Measurements from ENCODE around the gene SUPT4H1. TPM values are rescaled to one million over a fixed set of nuclear protein-coding genes. Genes with fewer than 3 reads are reported as not detected.
A peak's percentile ranks its signal among the peaks of the same experiment; 100 is the strongest.

Gene SUPT4H1
- total and polyA plus RNA-seq, 2 experiments from 2014 or later: 82.2 to 83.7 TPM

- Mint-ChIP-seq H3K4me1 (peaks cover 47% of the 10 kb centered on the region), H3K36me3 (ENCODE audit: low read depth) (no peaks in the 10 kb centered on the region), H3K9me3 (no peaks in the 10 kb centered on the region; the same call in 2 of the 3 replicates), H3K27me3 (ENCODE audit: insufficient read depth, low read depth, poor library complexity) (peaks cover 38% of the 10 kb centered on the region), H3K27ac (peak overlapping the region; percentile 45; the same call in 1 of the 2 replicates), H3K4me3 (peak overlapping the region; percentile 79)
- H2AFZ ChIP-seq: peak overlapping the region; percentile 94
- H3K27me3 ChIP-seq (ENCODE audit: insufficient read depth): peaks cover 23% of the 10 kb centered on the region
- H3K4me3 ChIP-seq: peak overlapping the region; percentile 65; the same call in 1 of the 2 replicates
- peaks cover 3% of the 10 kb centered on the region; the same call in 1 of the 2 replicates for H3F3A ChIP-seq (replicated peaks; ENCODE audit: low read depth)
- no peaks in the 10 kb centered on the region for H3K9me2 ChIP-seq (ENCODE audit: insufficient read depth)
- ATAC-seq (peak; percentile 50), DNase-seq (ENCODE audit: low spot score) (peak; percentile 90)
- peak overlapping the region; percentile 86 for H3K4me2 ChIP-seq
- no peak overlapping the region for H3K27ac ChIP-seq (ENCODE audit: low read depth)
- TF ChIP-seq CREB1 (CRISPR knock-in tag; IDR thresholded peaks at IDR 0.05; ENCODE audit: low read depth): no peak
- TF ChIP-seq, protein P1, sequence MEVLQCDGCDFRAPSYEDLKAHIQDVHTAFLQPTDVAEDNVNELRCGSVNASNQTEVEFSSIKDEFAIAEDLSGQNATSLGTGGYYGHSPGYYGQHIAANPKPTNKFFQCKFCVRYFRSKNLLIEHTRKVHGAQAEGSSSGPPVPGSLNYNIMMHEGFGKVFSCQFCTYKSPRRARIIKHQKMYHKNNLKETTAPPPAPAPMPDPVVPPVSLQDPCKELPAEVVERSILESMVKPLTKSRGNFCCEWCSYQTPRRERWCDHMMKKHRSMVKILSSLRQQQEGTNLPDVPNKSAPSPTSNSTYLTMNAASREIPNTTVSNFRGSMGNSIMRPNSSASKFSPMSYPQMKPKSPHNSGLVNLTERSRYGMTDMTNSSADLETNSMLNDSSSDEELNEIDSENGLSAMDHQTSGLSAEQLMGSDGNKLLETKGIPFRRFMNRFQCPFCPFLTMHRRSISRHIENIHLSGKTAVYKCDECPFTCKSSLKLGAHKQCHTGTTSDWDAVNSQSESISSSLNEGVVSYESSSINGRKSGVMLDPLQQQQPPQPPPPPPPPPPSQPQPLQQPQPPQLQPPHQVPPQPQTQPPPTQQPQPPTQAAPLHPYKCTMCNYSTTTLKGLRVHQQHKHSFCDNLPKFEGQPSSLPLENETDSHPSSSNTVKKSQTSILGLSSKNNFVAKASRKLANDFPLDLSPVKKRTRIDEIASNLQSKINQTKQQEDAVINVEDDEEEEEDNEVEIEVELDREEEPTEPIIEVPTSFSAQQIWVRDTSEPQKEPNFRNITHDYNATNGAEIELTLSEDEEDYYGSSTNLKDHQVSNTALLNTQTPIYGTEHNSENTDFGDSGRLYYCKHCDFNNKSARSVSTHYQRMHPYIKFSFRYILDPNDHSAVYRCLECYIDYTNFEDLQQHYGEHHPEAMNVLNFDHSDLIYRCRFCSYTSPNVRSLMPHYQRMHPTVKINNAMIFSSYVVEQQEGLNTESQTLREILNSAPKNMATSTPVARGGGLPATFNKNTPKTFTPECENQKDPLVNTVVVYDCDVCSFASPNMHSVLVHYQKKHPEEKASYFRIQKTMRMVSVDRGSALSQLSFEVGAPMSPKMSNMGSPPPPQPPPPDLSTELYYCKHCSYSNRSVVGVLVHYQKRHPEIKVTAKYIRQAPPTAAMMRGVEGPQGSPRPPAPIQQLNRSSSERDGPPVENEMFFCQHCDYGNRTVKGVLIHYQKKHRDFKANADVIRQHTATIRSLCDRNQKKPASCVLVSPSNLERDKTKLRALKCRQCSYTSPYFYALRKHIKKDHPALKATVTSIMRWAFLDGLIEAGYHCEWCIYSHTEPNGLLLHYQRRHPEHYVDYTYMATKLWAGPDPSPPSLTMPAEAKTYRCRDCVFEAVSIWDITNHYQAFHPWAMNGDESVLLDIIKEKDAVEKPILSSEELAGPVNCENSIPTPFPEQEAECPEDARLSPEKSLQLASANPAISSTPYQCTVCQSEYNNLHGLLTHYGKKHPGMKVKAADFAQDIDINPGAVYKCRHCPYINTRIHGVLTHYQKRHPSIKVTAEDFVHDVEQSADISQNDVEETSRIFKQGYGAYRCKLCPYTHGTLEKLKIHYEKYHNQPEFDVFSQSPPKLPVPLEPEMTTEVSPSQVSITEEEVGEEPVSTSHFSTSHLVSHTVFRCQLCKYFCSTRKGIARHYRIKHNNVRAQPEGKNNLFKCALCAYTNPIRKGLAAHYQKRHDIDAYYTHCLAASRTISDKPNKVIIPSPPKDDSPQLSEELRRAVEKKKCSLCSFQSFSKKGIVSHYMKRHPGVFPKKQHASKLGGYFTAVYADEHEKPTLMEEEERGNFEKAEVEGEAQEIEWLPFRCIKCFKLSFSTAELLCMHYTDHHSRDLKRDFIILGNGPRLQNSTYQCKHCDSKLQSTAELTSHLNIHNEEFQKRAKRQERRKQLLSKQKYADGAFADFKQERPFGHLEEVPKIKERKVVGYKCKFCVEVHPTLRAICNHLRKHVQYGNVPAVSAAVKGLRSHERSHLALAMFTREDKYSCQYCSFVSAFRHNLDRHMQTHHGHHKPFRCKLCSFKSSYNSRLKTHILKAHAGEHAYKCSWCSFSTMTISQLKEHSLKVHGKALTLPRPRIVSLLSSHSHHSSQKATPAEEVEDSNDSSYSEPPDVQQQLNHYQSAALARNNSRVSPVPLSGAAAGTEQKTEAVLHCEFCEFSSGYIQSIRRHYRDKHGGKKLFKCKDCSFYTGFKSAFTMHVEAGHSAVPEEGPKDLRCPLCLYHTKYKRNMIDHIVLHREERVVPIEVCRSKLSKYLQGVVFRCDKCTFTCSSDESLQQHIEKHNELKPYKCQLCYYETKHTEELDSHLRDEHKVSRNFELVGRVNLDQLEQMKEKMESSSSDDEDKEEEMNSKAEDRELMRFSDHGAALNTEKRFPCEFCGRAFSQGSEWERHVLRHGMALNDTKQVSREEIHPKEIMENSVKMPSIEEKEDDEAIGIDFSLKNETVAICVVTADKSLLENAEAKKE (CRISPR knock-in tag; IDR thresholded peaks at IDR 0.05): no peak
- H3K79me2 ChIP-seq (replicated peaks; ENCODE audit: insufficient read depth): no peaks in the 10 kb centered on the region
- H4K20me1 ChIP-seq (replicated peaks; ENCODE audit: insufficient read depth): no peaks in the 10 kb centered on the region
- peaks cover 35% of the 10 kb centered on the region for H3K4me1 ChIP-seq (ENCODE audit: insufficient read depth)
- H3K36me3 ChIP-seq (ENCODE audit: insufficient read depth): no peaks in the 10 kb centered on the region
Measured at GRCh38 chr17:58325289-58325726, 26.7 kb downstream of the SUPT4H1 start.

GRCh38 chr17:58324409-58325288 is 27.4 kb downstream of the SUPT4H1 start:
- ATAC-seq: peak; percentile 71
- peak overlapping the region; percentile 79 for H3K4me3 Mint-ChIP-seq
- peaks cover 3% of the 10 kb centered on the region; the same call in 1 of the 2 replicates for H3F3A ChIP-seq (replicated peaks; ENCODE audit: low read depth)

More at GRCh38 chr17:58324409-58325288, 27.4 kb downstream of the SUPT4H1 start:
- Histone ChIP-seq H3K4me2 (peak overlapping the region; percentile 86), H3K9me2 (ENCODE audit: insufficient read depth) (no peaks in the 10 kb centered on the region), H3K27ac (ENCODE audit: low read depth) (no peak overlapping the region), H3K4me3 (peak overlapping the region; percentile 65), H2AFZ (peak overlapping the region; percentile 94), H3K36me3 (ENCODE audit: insufficient read depth) (no peaks in the 10 kb centered on the region), H3K4me1 (ENCODE audit: insufficient read depth) (peaks cover 29% of the 10 kb centered on the region), H3K27me3 (ENCODE audit: insufficient read depth) (peaks cover 23% of the 10 kb centered on the region), H4K20me1 (replicated peaks; ENCODE audit: insufficient read depth) (no peaks in the 10 kb centered on the region), H3K79me2 (replicated peaks; ENCODE audit: insufficient read depth) (no peaks in the 10 kb centered on the region)
- Mint-ChIP-seq H3K27me3 (ENCODE audit: insufficient read depth, low read depth, poor library complexity) (peaks cover 42% of the 10 kb centered on the region), H3K36me3 (ENCODE audit: low read depth) (no peaks in the 10 kb centered on the region), H3K4me1 (peaks cover 42% of the 10 kb centered on the region), H3K27ac (peak overlapping the region; percentile 45; the same call in 1 of the 2 replicates), H3K9me3 (no peaks in the 10 kb centered on the region; the same call in 2 of the 3 replicates)
- TF ChIP-seq ZNF114 (CRISPR knock-in tag; IDR thresholded peaks at IDR 0.05) (no peak), CTCF (conservative IDR thresholded peaks at IDR 0.05; ENCODE audit: low read depth in 2 of 2) (no peak), NANOG (IDR thresholded peaks at IDR 0.05; ENCODE audit: borderline replicate concordance) (no peak), POLR2AphosphoS5 (IDR thresholded peaks at IDR 0.05; ENCODE audit: low read depth) (peak; percentile 11; the same call in 1 of the 2 replicates), ZNF331 (CRISPR knock-in tag; IDR thresholded peaks at IDR 0.05; ENCODE audit: low read depth) (no peak), CREB1 (CRISPR knock-in tag; IDR thresholded peaks at IDR 0.05; ENCODE audit: low read depth) (no peak)
- TF ChIP-seq, protein P2, sequence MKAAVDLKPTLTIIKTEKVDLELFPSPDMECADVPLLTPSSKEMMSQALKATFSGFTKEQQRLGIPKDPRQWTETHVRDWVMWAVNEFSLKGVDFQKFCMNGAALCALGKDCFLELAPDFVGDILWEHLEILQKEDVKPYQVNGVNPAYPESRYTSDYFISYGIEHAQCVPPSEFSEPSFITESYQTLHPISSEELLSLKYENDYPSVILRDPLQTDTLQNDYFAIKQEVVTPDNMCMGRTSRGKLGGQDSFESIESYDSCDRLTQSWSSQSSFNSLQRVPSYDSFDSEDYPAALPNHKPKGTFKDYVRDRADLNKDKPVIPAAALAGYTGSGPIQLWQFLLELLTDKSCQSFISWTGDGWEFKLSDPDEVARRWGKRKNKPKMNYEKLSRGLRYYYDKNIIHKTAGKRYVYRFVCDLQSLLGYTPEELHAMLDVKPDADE (IDR thresholded peaks at IDR 0.05): no peak
- DNase-seq (ENCODE audit: low spot score): peak; percentile 74
